DMS153 (cell line): ENCODE data around the gene BCAP31.
"Not testable (repeated sequence)": the region's sequence is repeated elsewhere in the genome, so short reads cannot be mapped to it uniquely, and the experiment has no call there.

ENCODE experiments used
- DNase-seq: peaks from one replicate; lab custom pipeline; 2025; lab: John Stamatoyannopoulos, UW

BCAP31 gene

DNA sequence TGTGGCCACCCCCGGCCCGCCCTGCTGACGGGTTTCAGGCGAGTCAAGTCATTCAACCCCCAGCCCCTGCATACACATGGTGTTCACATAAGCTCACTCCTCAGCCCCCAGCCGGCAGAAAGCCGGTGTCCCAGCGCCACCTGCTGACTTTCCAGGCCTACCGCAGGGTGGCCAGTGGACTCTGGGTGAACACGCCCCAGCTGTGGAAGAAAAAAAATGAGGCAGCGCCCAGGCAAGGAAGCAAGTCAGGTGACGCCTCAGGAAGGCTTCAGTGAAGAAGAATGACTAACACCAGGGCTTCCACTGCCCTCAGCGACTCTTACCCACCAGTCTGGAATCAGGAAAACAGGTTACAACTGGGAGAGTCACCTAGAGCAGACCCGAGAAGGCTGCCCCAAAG lies 15.8 kb downstream of the BCAP31 start:
- DNase-seq = peak; percentile 36

DNA sequence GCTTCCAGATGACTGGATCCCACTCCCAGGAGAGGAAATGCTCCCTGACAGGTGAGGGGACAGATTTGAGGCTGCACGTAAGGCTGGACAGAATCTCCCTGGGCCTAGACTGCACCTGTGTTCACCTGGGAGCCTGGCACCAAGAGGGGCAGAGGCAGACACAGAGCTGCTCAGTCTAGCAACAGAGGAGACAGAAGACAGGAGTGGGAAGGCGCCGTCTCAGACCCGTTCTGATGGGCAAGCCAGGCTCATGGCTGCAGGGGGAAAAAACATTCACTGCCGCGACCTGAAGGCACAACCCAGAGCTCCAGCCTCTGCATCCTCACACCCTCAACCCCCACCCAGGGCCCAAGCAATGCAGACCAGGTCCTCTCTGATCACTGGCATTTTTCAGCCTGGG lies 16.8 kb downstream of the BCAP31 start:
- no peak for DNase-seq

DNA sequence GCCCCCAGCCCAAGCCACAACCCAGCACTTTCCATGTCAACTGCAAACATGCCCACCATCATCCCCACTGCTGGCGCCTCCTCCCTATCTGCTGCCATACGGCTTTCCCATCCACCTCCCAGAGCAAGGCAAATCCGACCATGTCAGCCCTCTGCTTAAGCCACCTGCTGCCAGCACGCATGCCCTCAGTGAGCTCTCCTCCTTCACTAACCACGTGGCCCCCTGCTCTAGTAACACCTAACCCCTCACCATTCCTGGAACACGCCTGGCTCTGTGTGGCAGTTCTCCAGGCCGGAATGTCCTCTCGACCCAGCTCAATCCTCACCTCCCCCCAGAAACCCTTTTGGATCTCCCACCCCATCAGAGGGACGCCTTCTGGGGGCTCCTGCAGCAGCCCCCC lies 17.4 kb downstream of the BCAP31 start:
- DNase-seq = no peak

DNA sequence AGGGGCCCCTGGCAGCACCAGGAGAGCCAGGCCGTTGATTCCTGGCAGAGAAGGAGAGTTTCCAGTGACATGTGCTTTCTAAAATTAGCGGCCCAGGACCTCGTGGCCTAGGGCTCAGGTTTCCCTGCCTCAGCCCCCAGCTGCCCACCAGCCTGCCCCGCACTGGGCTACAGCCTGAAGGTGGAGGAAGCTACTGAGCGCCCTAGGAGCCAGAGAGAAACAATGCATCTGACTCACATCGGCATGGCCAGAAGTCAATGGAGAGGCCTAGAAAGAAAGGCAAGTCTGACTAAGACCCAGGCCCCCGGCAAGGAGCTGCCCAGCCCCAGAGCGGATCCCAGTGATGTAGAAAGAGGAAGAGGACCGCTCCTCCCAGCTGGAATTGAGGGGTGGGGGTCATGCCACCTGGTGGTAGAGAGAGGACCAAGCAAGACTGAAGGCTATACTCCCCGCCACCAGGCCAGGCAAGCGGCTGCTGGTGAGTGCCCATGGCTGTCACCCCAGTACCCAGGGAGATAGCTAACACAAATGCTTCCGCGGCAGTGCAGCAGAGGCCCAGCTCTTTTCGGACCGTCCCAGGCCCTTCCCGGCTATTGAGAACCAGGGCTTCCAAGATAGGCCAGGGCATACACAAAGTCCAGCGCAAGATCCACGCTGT lies 18.7 kb downstream of the BCAP31 start:
- not testable (repeated sequence) for DNase-seq

DNA sequence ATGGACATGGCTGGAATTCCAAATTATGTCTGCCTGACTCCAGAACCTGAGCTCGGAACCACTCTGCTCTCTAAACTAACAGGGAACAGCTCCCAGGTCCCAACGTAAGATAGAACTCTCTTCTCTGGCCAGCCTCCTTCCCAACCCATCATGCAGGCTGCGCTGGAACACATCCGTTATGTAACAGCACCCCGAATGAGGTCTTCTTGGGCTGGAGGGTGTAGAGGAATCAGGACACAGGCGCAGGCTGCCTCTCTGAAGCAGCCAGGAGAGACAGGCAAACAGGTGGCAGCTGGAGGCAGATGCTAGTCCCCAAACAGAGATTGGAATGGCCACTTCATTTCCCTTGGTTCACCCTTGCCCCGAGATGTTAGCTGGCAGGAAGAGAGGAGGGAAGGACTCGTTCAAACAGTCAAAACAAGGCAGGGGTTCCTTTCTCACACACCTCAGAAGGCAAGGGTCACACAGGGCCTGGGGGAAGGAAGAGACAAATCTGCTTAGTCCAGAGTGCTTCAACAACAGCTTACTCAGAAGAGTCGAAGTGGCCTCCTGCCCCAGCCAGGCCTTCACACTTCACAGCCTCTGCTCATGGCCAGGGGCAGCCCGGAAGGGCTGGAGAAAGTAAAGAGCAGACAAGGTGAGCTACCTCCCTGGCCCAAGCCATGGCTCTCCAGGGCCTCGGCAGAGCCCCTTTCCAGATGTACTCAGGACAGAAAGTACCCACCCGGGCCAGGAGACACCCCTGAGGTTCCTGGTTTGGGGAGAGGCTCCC lies 19.4 kb downstream of the BCAP31 start:
- not testable (repeated sequence) for DNase-seq

DNA sequence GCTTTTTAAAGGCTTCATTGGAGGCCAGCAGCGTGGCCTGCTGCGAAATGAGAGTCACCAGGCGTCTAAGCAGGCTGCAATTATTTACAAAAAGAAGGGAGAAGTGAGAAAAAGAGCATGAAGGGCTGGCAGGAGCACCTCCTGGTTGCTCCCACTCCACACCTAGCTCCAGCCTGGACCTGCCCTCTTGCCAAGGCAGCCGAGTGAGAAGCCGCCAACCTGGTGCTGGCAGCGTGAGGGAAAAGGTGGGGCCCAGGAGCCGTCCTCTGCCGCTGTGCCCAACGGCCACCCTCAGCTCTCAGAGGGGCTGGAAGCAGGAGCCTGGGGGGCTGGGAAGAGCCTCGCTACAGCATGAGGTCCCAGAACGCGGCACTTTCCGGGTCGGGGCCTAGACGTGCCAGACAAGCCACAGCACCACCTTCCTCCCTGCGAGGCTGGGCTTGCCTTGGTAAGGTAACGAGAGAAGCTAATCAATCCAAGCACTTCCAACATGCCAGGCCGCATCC lies 20.1 kb downstream of the BCAP31 start:
- no peak for DNase-seq

DNA sequence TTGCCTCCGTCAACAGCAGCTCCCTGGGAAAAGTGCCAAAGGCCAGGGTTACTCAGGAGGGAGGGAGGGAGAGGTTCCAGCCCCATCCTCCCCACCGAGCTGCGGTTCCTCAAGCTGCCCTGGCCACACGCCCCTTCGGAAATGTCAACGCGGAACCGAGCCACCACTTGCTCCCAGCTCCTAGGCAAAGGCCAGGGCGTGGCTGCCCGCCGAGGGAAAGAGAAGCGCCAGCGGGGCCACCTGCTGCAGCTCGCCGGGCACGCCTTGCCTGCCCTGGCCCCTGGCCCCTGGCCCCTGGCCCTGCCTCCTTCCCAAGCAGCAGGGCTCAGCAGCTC lies 21.2 kb downstream of the BCAP31 start:
- no peak for DNase-seq

DNA sequence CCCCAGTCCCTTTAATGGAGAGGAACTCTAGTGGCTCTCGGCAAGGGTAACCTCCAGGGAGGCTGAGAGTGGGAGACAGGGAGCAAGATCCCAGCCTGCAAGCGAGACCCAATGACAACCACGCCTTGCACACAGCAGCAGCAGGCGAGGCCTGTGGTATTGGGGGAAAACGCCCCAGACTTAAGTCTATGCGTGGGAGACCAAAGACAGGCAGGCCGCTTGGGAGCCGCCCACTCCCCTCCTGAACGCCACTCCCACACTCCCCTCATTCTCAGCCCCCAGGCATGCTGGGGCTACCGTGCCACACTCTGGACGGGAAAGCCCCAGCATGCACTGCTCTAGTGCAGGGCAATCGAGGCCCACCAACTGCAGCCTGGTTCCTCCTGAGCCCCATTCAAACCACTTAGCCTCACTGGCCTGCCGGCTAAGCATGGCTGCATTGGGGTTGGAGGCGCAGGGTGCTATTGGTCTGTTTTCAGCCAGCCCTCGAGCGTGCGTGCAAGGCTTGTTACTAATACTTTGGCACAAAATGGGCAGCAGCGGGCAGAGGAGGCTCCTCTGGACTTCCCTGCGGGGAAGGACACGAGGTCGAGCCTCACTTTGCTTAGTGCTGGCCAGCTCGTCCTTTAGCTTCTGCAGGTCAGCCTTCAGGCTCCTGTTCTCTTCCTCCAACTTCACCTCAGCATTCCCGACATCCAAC lies 21.7 kb downstream of the BCAP31 start:
- no peak for DNase-seq

DNA sequence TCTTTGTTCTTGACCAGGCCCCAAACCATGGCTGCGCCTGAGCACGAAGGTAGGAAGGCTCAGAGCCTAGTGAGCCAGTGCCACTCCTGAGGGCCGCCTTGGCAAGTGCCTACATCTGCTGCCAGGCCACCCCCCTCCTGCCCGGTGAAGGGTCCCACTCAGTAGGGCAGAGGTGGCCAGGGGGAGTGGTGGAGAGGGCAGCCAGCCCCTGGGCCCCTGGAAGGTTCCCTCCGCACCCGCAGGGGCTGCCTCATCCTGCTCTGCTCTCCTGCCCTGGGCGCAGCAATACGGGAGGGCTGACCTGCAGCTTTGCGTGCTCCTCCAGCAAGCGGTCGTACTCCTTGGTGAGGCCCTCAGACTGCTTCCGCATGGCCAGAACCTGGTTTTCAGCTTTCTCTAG lies 22.5 kb downstream of the BCAP31 start:
- no peak for DNase-seq

DNA sequence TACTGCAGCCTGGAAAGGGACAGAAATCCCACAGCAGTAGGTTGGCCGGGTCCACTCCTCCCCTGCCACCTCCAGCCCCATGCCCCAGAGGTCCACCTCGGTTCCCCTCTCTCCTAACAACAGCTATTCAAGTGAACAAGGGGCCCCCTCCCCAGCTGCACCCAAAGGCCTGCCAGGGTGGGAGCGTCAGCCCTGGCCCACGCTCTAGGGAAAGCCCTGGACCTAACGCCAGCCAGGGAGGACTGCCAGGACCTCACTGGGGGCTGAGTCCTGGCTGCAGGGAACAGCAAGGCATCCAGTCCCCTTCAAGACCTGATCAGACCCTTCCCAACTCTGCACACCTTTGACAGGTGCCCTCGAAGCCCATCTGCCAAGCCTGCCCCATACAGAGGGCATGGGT lies 23.2 kb downstream of the BCAP31 start:
- no peak for DNase-seq

DNA sequence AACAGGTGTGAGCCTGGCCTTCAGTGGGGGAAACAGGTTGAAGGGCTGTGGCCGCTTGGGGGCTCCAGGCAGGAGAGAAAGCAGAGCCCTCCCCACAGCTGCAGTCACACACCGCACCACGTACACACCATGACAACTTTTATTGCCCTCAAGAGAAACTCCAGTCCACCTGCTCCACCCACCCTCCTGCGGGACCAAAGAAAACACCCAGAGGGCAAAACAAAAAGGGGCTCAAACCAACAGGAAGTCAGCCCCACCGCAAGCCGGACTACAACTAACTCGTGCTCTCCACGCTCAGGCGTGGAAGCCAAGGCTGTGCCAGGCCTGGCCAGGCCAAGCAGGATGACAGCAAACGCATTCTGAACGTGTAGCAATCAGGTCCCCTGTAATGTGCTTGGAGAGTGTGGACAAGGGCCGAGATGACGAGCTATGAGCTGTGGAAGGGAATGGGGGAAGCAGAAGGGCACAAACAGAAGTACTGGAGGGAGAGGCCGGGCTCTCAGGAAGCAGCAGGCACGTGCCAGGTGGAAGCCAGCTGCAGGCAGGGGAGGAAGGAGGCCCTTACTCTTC lies 23.7 kb downstream of the BCAP31 start:
- DNase-seq = no peak

DNA sequence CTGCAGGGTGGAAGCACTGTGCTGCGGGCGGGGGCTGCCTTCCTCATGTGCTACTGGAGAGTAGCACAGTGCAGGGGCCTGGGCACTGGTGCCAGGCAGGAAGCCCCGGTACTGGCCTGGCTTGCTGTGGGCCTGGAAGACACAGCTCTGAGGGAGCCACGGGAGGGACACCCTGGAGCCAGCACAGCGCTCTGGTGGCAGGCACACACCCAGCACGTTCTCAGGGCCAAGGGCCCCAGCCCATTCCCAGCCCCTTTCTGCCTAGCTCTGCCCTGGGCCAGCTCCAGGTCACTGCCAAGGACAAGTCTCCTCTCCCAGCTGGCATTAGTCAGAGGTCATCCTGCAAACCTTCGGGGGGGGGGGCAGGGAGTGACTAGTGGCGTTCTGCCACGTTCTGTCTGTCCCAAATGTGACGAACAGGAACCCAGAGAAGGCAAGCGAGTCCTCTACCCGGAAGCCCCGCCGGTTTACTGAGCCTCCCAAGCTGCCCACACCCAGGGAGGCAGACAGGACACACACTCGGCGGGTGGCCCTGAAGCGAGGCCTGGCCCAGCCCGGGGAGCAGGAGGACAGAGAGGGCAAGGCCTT lies 24.3 kb downstream of the BCAP31 start:
- DNase-seq = not testable (repeated sequence)

DNA sequence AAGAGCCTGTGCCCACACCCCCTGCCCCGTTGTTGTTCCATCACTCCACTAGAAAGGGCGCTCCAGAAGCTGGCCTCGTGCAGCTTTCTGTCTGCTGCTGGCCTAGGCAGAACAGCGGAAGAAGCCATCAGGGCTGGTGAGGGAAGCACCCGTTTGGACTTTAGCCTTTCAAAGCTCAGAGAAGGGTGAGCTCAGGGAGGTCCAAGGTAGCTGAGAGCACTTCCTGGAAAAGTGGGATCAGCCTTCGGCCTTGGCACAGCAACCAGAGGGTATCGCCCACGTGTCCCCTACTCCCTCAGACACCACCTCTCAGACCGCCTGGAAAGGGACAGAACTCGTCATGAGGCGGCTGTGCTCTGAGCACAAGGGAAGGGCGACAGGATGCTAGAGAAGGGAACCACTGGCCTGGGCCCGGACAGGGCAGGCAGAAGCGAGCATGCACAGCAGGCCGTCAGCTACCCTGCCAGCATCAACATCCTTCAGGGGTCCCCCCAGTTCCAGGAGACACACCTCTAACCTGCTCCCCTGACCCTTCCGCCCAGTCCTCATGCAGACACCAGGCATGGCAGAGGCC lies 24.9 kb downstream of the BCAP31 start:
- not testable (repeated sequence) for DNase-seq

DNA sequence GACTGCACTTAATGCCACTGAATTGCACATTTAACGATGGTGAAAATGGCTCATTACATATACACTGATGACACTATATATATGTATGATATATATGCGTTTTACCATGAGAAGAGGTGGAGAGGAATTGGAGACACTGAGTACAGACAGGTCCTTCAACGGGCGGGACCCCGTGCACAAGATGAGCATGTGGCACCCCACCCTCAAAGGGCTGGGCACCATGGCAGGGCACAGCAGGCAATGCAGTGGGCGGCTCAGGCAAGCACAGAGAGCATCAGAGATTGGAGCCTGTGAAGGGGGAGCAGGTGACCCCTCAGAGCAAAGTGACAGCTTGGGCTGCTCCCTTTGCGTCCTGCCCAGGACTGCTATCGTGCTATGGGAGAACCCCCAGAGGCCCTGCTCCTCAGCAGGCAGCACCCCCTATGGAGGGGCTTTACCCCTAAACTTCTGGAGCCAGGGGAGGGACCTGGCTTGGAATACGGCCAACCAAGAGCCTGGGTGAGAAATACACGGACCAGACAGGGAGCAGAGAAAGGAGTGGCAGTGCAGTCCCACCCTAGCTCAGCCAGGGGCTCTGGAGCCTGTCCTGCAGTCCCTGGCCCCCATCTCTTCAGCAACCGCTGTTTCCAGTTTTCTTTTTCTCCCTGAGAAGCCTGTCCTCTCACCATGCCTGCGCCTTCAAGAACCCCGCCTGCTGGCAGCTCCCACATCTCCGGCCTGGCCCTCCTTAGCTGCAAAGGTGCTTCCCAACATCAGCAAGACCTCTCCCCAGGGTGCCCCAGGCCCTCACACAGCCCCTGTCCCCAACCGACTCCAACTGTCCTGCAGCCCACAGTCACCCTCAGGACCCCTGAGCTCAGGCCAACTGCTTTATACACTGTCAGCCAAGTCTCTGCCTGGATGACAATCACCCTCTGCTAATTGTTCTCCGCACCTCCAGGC lies 26.0 kb downstream of the BCAP31 start:
- DNase-seq = no peak

DNA sequence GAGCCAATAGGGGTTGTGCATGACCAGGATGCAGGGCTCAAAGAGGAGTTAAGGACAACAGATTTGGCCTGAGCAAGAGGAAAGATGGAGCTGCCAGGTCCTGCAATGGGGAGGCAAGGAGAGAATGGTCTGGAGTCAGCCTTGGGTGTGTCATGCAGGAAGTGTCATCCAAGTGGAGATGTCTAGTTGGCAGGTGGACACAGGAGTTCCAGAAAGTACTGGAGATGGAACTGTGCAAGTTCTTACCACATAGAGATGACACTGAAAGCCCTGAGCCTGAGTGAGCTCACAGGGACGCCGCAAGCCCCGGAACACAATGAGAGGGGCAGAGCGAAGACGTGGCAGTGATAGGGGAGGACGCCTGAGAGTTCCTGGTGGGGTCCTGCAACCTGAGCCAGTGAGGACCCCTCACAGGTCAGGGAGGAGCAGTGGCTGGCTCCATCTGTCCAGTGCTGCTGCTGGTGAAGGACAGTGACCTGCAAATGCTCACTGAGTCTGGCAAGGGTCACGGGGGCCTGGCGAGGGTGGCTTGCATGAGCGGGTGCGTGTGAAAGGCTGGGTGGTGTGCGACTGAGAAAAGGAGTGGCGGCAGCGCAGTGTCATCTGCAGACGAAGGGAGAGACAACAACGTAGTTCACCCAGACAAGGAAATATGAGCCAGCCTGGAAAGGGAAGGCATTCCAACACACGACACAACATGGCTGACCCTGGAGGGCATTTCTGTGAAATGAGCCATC lies 27.0 kb downstream of the BCAP31 start:
- DNase-seq = not testable (repeated sequence)

DNA sequence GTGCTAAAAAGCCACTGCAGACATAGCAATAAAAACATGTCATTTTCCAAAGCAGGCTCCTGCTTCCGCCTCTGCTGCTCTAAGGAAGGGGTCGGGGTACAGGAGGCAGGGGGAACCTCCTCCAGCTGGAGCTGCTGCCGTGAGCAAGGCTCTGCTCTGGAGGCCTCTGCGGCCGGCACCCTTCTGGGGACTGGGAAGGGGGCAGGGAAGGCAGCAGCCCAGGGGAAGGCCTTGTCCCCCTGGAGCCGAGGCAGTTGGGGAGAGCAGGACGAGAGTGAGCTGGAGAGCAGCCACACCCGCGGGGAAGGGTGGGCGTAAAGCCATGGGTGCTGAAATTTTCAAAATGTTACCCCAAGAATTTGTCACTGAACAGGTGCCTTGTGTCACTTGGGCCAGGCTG lies 27.6 kb downstream of the BCAP31 start:
- DNase-seq = not testable (repeated sequence)

DNA sequence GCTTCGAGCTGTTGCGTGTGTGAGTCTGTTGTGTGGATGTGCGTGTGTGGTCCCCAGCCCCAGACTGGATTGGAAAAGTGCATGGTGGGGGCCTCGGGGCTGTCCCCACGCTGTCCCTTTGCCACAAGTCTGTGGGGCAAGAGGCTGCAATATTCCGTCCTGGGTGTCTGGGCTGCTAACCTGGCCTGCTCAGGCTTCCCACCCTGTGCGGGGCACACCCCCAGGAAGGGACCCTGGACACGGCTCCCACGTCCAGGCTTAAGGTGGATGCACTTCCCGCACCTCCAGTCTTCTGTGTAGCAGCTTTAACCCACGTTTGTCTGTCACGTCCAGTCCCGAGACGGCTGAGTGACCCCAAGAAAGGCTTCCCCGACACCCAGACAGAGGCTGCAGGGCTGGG lies 28.1 kb downstream of the BCAP31 start:
- DNase-seq = no peak

DNA sequence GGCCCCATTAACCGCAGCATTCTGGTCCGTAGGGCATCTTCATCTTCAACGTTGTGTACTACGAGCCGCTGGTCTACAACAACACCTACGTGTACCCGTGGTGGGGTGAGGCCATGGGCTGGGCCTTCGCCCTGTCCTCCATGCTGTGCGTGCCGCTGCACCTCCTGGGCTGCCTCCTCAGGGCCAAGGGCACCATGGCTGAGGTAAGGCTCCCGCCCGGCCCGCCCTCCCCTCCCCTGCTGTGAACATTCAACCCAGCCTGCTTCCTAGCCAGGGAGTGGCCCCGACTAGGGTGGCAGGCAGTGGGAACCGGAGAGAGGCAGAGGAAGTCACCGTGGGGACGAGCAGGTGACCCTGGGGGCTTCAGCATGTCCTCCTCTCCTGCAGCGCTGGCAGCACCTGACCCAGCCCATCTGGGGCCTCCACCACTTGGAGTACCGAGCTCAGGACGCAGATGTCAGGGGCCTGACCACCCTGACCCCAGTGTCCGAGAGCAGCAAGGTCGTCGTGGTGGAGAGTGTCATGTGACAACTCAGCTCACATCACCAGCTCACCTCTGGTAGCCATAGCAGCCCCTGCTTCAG lies 29.4 kb downstream of the BCAP31 start:
- DNase-seq = no peak

DNA sequence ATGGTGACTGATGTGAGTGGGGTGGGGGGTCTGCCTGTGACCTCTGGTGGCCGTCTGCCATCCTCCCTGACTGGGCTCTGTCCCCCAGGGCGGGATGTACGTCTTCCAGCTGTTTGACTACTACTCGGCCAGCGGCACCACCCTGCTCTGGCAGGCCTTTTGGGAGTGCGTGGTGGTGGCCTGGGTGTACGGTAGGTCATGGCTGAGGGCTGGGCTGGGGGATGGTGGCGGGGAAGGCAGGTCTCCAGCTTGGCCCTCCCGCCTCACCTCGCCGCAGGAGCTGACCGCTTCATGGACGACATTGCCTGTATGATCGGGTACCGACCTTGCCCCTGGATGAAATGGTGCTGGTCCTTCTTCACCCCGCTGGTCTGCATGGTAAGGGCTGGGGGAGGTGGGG lies 29.9 kb downstream of the BCAP31 start:
- DNase-seq = not testable (repeated sequence)
